ENCODE results near the gene ZNF536.

Gene ZNF536

DNA sequence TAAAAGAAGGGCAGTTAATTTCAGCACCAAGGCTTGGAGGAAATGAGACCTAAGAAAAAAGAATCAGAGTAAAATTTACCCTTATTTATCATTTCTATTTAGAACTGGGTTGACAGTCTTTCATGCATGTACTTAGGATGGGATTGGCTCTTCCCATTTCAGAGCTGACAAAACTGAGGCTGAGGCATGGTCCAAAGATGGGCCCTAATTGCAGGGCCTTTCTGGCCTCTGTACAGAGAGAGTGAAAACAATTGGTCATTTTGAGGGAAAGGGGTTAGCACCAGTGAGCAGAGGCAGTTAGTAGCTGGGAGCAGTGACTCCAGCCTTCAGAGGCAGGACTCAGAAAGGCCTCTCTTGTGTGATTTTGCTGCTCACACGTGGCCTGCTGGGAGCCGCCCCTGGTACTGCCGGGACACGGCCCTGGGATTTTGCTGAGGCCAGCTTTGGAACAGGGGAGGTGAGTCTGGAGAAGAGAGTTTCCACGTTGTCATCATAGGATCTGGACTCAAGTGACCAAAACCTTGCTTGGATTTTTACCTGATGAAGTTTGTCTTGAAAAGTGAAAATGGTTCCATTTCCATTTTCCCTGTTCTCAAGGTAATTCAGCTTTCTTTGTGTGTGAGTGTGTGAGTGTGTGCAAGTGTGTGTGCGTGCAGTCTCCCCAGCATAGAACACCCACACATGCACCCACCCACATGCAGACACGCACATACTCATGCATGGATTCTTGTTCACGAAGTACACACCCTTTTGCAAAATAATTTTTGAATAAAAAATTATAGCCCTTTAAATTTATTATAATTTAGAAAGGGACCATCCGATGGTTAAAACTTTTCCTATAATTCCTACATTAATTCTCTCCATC, at the start of gene ZNF536:
ZNF536 (plus strand) TSS at position 425 of the 865 bp plus-strand sequence. CDS start 71,179 bp downstream, outside the sequence.
- DNase-seq (ENCODE audit: low spot score): no peak

DNA sequence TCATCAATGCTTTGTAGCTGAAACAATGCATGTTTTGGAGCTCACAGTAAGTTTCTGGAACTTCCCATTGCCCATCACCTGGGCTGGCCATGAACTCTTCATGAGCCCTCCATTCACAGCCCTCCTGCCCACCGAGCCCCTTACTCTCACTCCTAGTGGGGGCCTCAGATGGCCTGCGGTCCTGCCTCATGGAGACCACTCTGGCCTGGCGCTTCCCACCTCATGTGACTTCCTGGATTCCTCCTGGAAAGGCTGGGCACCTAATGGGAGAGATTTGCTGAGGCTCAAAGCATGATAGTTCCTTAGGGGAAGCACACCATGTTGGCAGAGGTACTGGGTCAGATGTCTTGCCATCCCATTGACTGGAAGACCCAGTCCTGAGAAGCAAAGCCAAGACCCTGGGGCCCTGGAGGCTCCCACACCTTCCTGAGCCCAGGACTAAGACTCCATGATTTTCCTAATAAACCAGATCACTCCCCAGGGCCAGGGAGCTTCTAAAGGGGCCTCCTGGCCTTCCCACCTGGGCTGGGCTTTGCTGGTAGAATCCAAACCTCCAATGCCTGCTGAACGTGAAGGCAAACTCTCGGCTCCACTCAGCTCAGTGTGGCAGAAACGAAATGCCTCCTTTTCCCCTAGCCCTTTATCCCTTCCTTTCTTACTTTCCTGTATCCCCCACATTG, 49.4 kb upstream of the ZNF536 start:
- DNase-seq (ENCODE audit: low spot score): no peak

DNA sequence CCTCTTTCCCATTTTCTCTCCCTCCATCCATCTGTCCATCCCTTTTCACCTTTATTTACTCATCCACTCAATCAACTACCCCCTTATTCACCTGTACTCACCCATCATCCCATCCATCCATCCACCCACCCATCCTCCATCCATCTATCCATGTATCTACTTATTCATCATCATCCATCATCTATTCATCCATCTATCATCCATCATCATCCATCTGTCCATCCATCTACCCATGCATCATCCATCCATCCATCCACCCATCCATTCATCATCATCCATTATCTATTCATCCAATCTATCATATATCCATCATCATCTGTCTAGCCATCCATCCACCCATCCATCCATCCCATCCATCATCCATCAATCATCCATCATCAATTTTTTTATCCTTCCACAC, 48.3 kb upstream of the ZNF536 start:
- no peak for DNase-seq (ENCODE audit: low spot score)

DNA sequence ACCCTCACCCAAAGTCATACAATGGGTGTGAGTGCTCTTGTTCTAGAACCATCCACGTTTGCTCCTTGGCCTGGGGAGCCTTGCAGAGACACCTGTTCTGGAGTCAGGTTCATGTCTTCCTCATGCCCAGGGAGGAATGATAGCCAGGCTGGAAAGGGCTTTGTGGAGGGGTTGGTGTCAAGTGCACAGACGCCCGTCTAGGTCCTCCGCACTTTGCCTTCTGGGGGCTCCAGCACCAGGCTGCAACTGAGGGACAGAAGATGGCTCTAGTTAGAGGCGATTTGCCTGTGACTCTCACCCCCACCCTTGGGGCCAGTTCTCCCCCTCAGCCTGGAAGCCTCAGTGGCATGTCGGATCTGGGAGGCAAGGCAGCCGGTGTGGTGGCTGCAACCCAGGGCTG, 47.2 kb upstream of the ZNF536 start:
- no peak for DNase-seq (ENCODE audit: low spot score)

DNA sequence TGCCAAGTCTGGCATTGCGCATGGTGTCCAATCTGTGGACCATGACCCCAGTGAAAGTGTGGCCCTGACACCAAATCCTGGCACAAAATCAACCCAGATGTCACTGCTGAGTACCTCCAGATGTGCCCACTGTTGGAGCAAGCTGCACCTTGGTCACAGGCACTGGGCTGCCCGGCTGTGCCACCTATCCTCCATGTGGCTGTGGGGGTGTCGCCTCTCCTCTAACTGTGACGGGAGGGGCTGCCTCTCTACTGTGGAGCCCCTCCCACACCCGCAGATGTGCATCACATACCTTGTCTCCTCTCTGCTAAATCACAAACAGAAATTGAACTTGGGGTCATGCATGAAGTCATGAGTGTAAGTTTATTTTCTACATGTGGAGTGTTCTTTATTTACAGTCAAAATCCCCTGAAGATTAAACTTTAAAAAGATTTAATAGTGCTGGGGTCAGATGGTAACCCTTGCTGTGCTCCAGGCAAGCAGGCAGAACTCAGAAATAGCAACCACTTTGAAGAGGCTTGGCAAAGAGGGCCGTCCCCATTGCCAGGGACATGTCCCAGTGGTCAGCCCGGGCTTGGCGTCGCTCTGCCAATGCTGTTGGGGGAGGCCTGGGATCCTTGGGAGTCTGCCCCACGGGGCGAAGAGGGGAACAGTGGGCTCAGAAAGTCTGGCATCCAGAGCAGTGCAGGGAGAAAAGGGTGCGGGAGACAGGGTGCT, 46.4 kb upstream of the ZNF536 start:
- DNase-seq (ENCODE audit: low spot score): no peak

DNA sequence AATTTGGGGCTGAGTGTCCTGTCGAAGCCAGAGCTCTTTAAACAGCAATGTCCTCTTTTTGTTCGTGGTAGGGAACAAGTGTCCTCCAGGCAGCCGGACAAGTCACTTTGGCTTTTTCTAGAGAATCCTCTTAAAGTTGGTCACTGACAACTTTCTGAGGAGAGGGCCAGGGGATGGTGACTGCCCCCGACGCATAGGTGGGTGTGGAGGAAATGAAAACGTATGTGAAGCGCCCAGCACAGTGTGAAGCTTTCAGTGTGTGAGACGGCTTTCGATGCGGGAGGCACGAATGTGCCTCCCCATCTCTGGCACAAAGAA, 45.8 kb upstream of the ZNF536 start:
- no peak for DNase-seq (ENCODE audit: low spot score)

DNA sequence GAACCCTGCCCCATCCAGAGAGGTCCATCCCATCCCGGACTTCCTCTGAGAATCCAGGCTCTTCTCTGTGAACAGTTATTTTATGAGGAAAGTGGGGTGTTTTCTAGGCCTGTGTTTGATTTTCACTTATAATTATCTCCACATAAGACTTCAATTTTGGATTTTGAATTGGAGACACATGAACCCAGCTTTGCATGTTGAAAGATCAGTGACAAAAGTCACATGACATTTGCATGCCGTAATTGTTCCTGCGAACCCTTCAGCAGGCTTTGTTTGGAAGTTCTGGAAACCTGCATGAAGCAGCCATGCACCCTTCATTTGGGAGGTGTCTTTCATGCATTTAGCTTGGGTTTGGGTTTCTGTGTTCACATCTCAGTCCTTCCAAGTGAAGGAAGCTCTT, 44.9 kb upstream of the ZNF536 start:
- no peak for DNase-seq (ENCODE audit: low spot score)

DNA sequence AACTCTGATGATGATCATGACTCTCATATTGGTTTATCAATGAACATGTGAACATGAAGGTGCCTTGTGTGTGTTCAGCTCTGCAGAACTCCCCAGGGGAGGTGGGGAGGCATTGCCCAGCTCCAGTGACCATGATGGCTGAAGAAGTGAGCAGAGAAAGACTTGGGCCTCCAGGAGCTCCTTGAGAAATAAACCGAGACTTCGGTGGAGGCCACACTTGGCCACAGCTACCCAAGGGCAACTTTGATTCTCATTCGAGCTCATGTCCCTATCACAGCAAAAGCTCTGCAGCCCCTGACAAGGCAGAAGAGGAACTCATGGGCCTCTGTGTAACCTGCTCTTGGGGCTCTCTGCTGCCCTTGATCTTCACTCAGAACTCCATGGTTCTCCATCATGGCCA, 44.1 kb upstream of the ZNF536 start:
- DNase-seq (ENCODE audit: low spot score): no peak

DNA sequence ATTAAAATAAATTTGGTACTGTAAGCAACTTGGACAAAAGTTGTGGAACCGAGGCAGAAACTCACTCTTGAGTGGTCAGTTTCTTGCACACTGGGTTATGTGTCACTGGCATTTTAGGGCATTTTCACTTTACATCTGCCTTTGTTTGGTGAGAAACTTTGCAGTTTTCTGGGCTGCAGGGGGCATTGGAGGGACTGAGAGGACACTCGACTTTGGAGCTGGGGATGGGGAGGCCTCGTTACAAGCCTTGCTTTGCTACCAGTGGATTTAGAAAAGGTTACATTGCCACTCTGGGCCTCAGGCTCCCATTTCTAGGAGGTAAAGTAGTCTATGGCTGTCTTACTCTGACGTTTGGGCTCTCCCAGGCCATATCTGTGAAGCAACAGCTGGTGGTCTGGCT, 41.9 kb upstream of the ZNF536 start:
- no peak for DNase-seq (ENCODE audit: low spot score)

DNA sequence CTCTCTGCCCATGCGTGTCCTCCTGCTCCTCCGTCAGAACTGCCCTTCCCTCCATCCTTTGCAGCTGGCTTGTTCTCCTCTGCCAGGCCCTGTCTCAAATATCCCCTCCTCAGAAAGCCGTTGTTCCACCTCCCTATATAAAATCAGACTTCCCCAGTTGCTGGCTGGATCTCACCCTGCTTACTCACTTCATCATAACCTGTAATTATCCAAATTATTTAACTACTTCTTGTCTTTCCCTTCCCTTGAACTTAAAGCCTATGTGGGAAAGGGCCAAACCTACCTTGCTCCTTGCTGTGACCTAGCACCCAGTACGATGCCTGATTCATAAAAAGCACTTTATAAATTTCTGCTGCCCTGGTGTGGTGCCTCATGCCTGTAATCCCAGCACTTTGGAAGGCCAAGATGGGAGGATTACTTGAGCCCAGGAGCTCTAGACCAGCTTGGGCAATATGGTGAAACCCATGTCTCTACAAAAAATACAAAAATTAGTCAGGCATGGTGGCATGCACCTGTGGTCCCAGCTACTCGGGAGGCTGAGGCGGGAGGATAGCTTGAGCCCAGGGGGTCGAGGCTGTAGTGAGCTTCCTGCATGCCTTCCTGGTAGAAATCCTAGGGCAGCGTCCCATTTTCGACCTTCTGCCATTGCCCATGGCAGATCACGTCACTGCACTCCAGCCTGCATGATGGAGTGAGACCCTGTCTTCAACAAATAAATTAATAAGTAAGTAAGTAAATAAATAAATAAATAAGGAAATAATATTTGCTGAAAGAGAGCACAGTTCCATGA, 39.5 kb upstream of the ZNF536 start:
- no peak for DNase-seq (ENCODE audit: low spot score)

DNA sequence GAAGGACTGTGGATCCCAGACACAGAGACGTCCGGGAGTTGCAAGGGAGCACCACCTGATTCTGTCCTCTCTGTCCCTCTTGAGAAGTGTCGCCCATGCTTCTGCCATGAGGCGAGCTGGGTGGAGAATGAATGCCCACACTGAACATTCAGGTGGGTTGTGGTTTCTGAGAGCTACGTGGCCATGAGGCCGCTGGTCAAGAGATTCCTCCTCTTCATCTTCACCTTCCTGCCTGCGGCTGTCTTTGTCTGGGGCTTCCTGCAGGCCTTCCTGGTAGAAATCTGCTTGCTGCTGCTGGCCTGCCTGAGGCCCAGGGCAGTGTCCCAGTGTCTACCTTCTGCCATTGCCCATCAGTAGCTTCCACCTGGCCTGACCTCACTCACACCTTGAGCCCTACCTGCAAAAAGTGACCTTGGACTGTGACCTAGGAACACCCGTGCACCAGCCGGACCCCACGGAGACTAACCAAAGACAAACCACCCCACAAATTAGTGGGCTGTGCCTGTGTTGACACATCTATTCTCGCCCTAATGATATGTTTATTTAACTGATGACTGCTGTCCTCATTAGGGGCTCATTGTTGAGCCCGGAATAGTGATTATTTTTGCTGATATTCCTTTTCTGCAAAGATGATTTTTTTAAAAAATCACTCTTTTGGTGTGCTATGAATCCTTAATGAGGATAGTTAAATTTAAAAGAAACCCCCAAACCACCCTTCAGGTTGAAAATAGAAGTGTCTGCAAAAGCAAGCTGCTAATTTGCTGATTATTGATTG, 38.7 kb upstream of the ZNF536 start:
- DNase-seq (ENCODE audit: low spot score): no peak

DNA sequence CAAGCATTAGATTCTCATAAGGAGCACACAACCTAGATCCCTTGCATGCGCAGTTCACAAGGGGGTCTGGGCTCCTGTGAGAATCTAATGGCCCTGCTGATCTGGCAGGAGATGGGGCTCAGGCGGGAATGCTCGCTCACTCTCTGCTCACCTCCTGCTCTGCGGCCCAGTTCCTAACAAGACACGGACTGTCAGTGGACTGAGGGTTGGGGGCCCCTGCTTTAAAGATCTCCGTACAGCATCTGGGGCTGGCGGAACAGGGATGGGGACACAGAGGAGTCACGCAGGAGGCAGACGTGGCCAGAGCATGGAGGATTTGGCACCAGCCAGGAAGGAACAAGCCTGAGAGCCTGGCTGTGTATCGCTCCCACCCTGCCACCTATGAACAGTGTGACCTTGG, 37.3 kb upstream of the ZNF536 start:
- no peak for DNase-seq (ENCODE audit: low spot score)

DNA sequence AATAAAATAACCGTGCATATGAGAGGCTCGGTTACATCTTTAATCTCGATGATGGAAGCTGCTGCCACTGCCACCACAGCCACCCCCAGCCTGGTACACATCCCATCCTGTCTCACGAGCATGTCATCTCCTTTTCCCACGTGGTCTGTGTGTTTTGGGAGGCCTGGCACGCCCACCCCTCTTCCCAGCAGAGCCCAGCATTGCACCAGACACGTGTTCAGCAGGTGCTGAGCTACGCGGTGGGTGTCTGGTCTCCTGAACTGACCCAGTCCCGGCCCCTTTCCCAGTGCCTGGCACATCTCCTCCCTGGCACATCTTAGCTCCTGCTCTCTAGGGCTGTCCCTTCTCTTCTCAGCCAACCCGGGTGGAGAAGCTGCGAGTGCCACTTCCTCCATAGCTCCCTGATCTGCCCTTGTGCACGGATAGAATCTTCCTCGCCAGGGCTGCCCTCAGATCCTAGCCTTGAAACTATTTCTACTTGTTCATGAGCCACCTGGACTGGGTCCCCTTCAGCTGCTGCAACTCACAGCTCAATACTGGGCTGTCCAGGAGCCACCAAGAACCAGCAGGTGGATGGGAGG, 36.8 kb upstream of the ZNF536 start:
- no peak for DNase-seq (ENCODE audit: low spot score)

DNA sequence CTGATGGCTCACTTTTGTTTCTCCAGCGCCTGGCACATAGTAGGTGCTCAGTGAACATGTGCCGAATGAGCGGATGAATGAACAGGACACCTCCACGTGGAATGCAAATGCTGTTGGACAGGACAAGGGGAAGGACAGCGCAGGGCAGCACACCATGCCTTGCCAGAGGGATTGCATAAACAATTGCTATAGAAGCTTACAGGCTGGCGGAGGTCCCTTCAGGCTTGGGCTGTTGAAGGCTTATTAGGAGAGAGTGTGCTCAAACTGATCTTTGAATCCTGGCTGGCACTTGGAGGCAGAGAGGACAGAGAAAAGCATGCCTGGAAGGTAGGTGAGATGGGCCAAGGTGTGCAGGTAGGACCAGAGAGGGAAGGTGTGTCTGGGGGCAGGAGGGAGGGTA, 35.9 kb upstream of the ZNF536 start:
- no peak for DNase-seq (ENCODE audit: low spot score)

DNA sequence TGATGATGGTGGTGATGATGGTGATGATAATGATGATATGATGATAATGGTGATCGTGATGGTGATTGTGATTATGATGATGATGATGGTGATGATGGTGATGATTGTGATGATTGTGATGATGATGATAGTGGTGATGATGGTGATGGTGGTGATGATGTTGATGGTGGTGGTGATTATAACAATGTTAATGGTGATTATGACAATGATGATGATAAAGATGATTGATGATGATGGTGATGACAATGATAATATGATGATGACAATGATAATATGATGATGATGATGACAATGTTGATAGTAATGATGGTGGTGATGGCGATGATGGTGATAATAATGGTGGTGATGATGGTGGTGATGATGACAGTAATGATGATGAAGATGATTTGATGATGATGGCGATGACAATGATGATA, 34.1 kb upstream of the ZNF536 start:
- DNase-seq (ENCODE audit: low spot score): no peak

DNA sequence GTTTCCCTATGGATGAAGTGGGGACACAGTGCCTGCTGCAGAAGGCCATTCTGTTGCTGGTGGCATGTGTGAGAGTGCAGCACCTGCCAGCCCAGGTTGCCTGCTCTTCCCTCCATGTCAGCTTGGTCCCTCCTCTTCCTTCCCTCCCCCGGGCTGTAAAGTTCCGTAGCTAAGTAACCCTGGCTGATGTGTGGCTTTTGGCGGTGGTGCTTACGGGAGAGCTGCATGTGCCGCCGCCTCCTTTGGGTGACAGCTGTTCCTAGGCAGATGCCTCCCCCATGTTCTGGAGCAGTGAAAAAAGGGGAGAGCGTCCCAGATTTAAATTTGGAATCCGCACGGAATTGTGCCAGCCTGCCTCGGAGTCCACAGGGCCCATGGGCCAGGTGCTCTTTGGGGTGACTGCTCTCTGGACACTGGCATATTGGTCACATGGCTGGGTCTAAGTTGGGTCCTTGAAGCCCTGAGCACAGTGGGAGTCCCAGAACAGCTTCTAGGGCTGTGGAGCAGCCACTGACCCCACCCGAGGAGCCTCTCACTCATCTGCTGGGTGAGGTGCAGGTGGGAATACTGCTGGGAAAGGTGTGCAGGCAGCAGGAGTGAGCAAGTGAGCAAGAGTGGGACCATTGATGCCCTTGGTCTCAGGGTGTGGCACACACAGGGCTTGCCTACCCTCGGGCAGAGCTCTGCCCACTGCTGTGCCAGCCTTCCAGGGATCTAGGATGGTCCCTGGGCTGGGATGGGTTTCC, 33.1 kb upstream of the ZNF536 start:
- DNase-seq (ENCODE audit: low spot score): no peak

DNA sequence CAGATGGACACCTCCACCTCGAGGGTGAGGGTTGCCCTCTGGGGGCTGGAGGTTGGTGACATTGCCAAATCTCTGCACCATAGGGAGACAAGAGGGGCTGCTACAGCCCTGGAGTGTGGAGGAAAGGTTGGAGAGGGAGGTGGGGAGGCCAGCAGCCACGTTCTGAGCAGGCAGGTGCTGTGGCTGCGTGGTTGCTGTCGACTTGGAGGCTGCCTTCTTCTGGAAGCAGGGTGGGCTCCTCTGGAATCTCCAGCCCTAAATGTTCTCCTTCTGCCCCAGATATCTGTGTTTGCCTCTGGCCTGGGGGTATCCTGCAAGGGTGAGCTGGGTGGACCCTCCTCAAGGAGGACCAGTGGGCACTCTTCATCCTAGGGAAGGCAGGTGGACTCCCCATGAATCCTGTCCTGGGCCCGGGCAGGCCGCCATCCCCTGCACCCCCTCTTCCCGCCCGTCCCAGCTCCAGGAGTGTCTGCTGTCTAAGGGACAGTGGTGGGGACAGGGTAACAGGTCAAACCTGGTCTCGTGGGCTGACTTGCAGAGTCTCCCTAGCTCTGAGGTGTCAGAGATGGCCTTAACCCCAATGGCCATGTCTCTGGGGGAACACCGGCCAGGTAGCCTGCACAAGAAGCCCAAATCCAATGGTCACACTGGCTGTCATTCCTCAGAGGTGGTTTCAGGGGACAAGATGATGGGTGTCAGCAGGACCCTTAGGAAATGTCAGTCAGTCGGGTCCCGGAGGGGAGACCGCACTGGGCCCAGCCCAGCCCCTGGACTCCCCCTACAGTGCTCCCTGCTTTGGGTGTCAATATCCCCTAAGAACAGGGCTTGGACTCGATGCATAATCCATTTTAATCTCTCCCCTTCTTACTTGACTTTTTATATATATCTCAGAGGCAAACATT, 32.3 kb upstream of the ZNF536 start:
- DNase-seq (ENCODE audit: low spot score): no peak

DNA sequence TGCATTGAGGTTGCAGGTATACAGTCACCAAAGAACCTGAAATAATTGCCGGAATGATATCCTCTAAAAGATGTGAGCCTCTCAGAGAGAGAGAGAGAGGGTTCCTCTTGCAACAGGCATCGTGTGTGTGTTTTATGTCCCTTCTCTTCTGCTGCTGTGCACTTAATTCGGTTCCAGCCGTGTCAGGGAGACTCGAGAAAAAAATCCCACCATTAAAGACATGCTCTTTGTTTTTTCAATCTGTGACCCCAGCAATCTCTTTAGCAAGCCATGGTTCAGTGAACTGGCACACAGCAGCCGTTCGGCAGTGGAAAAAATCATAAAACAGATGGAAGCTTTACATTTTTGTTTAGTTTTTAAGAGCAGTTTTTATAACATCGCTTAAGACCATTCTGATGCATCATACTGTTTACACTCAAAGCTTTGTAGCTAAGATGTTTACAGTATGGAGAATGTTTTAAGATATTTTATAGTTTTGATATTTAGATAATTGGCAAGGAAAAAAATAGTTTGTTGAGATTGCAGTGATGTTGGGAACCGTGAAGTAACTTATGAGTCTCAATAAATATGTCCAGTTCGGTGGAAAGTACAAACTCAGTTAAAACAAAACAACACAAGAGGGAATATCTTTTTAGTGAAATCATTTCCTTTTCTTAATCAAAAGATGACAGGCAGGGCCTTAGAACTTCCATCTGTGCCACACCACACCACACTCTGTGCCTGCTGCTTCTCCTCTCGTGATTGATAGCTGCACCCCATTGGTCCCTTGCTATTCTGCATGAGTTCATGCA, 31.2 kb upstream of the ZNF536 start:
- no peak for DNase-seq (ENCODE audit: low spot score)
